Prostate gland (tissue), 2 donors: ENCODE results near the gene PML. TPM values are rescaled to one million over a fixed set of nuclear protein-coding genes. Genes with fewer than 3 reads are reported as not detected.

ENCODE experiments used
- DNase-seq: peaks from one replicate; pipeline ENCODE4 v3.0.0-alpha.2; 2019; ENCODE audit warnings: low spot score
- H3K27ac ChIP-seq, 2 donors: fragments of 200-600 bp; sonication (generic); 2 replicates each; pipeline ENCODE4 v1.5.1; 2017 to 2019
- H3K27me3 ChIP-seq: fragments of 200-600 bp; sonication (generic); replicated peaks from 2 replicates; pipeline ENCODE4 v1.5.1; 2019; ENCODE audit not compliant: insufficient read depth
- H3K36me3 ChIP-seq, 2 donors: fragments of 200-600 bp; sonication (generic); 1 replicate in 1 of 2; 2 replicates in 1 of 2; pipeline versions ENCODE4 v1.5.1 to v1.8.1; 2017 to 2019
- H3K4me1 ChIP-seq: fragments of 200-600 bp; sonication (generic); replicated peaks from 2 replicates; pipeline ENCODE4 v1.5.1; 2019
- H3K4me3 ChIP-seq, 2 donors: fragments of 200-600 bp; sonication (generic); 2 replicates each; pipeline ENCODE4 v1.5.1; 2017 to 2019
- H3K9me3 ChIP-seq: fragments of 200-600 bp; sonication (generic); 2 replicates; pipeline ENCODE4 v1.5.1; 2017
- POLR2A ChIP-seq: fragments of 450-650 bp; IDR thresholded peaks from one replicate; pipeline ENCODE4 v1.6.1; 2016; ENCODE audit warnings: antibody characterized with exemption, mild to moderate bottlenecking
- POLR2AphosphoS5 ChIP-seq: sonication (generic); formaldehyde crosslinking; IDR thresholded peaks from one replicate; pipeline ENCODE4 v1.6.1; 2017; ENCODE audit warnings: antibody characterized with exemption
- WGBS: methylation state at CpG from one replicate; pipeline ENCODE4 v1.1.5; 2018; 5-methylcytosine and 5-hydroxymethylcytosine counted together
- intact Hi-C: fragments of 100-400 bp; cut with DNase I; formaldehyde crosslinking; loops from one replicate; pipeline ENCODE4 v1.14.2; 2022
- total RNA-seq, 2 donors: library from RNA; depleted of rRNA; stranded (reverse); fragments of >200 nt; gene quantifications; one replicate each; pipeline ENCODE4 v1.1.0, GENCODE V29; 2016
- TF ChIP-seq, protein P1 (sequence below), 4 experiments: fragments of 200-600 bp in 2 of 4; fragments of 450-650 bp in 2 of 4; sonication (generic) in 2 of 4; IDR thresholded peaks; 1 replicate in 3 of 4; 2 replicates in 1 of 4; pipeline ENCODE4 v1.5.1; 2016 to 2019; ENCODE audit warnings: antibody characterized with exemption in 4 of 4, mild to moderate bottlenecking in 2 of 4, moderate library complexity in 2 of 4

The PML gene
- total RNA-seq, 2 donors from 2014 or later, result 67.5 to 122 TPM

DNA sequence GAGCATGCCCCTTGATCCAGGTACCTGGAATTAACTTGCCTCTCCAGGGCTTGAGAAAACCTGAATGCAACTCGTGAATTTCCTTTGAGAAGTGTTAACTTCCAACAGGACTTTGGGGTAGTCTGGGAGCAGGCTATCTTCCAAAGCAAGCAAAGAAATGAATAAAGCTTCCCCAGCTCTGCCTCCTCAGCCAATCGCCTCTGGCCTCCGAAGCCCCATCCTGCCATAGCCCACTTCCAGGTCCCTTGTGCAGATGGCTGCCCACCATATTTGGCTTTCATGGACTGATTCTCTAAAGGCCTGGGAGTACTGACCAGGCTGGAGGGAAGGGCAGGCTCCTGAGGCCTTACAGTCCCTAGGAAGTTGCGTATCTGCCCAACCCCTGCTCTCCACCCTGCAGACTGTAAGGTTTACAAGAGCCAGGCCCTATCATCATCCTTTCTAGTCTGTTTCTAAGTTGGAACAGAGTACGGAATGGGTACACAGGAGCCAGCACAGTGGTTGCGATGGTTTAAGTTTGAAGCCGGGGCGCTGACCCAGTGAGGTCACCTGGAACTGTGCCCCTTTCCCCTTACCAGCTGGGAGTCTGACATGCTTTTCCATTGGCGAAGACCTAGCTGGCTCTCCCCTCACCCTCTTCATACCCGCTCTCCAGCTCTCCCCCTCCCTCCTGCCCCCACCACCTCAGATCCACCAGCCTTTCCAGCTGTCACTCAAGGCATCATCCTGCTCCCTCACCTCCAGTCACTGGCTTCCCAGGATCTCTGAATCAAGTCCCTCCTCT lies 1.1 kb upstream of the PML start:
- no peaks in the 10 kb centered on the region for H3K27me3 ChIP-seq
- H3K4me1 ChIP-seq, result peaks cover 4% of the 10 kb centered on the region
- intact Hi-C loops, result loop anchor here (10.0 kb wide), 1 partner anchor 621 kb away; the partner anchor contains the start of gene CLK3
- DNase-seq, result no peak
- WGBS, result 87% methylated on average over 10 of the region's 10 CpGs
- H3K4me3 ChIP-seq, result peak overlapping the region in 1 of 2 donors; percentile 73
- no peaks in the 10 kb centered on the region for H3K36me3 ChIP-seq
- no peaks in the 10 kb centered on the region for H3K9me3 ChIP-seq
- peak overlapping the region in 1 of 2 donors; percentile 90 for H3K27ac ChIP-seq
- TF ChIP-seq, protein P1, sequence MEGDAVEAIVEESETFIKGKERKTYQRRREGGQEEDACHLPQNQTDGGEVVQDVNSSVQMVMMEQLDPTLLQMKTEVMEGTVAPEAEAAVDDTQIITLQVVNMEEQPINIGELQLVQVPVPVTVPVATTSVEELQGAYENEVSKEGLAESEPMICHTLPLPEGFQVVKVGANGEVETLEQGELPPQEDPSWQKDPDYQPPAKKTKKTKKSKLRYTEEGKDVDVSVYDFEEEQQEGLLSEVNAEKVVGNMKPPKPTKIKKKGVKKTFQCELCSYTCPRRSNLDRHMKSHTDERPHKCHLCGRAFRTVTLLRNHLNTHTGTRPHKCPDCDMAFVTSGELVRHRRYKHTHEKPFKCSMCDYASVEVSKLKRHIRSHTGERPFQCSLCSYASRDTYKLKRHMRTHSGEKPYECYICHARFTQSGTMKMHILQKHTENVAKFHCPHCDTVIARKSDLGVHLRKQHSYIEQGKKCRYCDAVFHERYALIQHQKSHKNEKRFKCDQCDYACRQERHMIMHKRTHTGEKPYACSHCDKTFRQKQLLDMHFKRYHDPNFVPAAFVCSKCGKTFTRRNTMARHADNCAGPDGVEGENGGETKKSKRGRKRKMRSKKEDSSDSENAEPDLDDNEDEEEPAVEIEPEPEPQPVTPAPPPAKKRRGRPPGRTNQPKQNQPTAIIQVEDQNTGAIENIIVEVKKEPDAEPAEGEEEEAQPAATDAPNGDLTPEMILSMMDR (IDR thresholded peaks at IDR 0.05), result no peak
- no peak for TF ChIP-seq POLR2AphosphoS5
- no peak for TF ChIP-seq POLR2A

DNA sequence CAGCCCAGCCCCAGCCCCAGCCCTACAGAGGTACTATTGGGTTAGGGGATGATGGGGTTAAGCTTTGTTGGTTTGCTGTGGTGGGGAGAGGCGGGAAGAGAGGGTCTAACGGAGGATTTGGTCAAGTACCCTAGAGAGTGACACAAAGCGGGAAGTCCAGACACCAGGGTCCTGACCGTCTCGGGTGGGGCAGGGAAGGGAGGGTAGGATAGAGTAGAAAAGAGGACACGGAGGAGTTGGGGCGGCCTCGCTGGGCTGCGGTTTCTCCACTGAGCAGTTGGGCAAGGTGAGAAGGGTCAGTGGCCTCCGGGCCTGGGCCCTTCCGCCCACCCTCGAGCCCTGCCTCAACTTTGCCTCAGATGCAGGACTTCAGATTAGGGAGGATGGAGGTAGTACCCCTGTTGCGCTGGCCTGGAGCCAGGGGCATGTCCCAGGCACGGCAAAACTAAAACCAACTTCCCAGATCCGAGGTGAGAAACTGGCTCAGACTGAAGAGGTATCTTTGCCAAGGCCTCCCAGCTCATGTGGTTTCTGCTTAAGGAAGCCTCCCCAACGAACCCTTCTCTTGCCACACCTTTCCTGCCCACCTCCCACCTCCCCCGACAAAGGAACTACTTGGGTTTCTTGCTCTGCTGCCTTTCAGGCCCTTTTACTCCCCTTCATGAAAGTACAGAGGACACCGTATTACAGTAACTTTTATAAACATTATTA lies 551 bp downstream of the PML start:
- Histone ChIP-seq H3K36me3 (no peaks in the 10 kb centered on the region), H3K4me1 (peaks cover 4% of the 10 kb centered on the region), H3K27me3 (no peaks in the 10 kb centered on the region), H3K27ac (peak overlapping the region; percentile 90 to 95), H3K4me3 (peak overlapping the region; percentile 73), H3K9me3 (no peaks in the 10 kb centered on the region)
- TF ChIP-seq POLR2AphosphoS5 (peak; percentile 9), POLR2A (no peak)
- TF ChIP-seq, protein P1 (IDR thresholded peaks at IDR 0.05), result no peak
- intact Hi-C loops, result loop anchor here (10.0 kb wide), 1 partner anchor 620 kb away; the partner anchor contains the start of gene CLK3
- WGBS, result under 1% methylated on average over 18 of the region's 18 CpGs
- peak; percentile 49 for DNase-seq

DNA sequence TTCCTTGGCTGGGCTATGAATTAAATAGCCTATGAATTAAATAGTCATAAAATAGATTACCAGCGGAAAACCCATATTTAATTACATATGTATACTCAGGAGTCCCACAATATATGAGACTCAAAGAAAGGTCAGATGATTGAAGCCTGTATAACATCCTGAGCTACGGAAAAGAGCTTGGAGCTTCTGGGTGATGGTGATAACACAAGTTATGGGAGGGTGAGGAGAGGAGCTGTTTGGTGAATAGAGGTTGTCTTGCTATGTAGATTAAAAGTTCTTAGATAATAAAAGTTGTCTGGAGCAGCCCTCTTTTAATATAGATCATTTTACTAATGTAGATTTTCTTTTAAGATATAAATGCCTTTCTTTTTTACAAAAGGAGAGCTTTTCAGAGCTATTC lies 1.8 kb downstream of the PML start:
- peaks cover 4% of the 10 kb centered on the region for H3K4me1 ChIP-seq
- intact Hi-C loops, result loop anchor here (10.0 kb wide), 1 partner anchor 619 kb away; the partner anchor contains the start of gene CLK3
- TF ChIP-seq POLR2A (no peak), POLR2AphosphoS5 (no peak)
- TF ChIP-seq, protein P1 (IDR thresholded peaks at IDR 0.05), result no peak
- no peaks in the 10 kb centered on the region for H3K27me3 ChIP-seq
- H3K4me3 ChIP-seq, result peak overlapping the region in 1 of 2 donors; percentile 73
- H3K36me3 ChIP-seq, result no peaks in the 10 kb centered on the region
- WGBS, result 59% methylated on average over 2 of the region's 2 CpGs
- no peaks in the 10 kb centered on the region for H3K9me3 ChIP-seq
- no peak for DNase-seq
- peak overlapping the region; percentile 90 to 95 for H3K27ac ChIP-seq

DNA sequence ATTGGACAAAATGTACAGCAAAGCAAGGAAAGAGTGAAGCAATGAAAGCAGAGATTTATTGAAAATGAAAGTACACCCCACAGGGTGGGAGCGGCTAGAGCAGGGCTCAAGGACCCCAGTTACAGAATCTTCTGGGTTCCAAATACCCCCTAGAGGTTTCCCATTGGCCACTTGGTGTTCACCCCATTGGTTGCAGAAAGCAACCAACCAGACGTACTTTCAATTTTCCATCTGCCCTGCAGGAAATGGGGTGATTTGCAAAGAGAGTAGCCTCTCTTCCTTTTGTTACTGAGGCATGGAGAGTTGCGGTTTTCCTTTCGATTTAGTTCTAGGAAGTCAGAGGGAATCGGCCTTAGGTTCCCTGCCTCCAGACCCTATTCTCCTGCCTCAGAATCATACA lies 2.4 kb downstream of the PML start:
- Histone ChIP-seq H3K36me3 (no peaks in the 10 kb centered on the region), H3K27ac (peak overlapping the region; percentile 16 to 90), H3K9me3 (no peaks in the 10 kb centered on the region), H3K4me1 (no peaks in the 10 kb centered on the region), H3K27me3 (no peaks in the 10 kb centered on the region), H3K4me3 (peak overlapping the region; percentile 4 to 73)
- intact Hi-C loops, result loop anchor here (10.0 kb wide), 1 partner anchor 618 kb away; the partner anchor contains the start of gene CLK3
- DNase-seq, result no peak
- TF ChIP-seq, protein P1 (IDR thresholded peaks at IDR 0.05), result no peak
- TF ChIP-seq POLR2A (no peak), POLR2AphosphoS5 (peak; percentile 35)
- WGBS, result 62% methylated on average over 5 of the region's 5 CpGs
